ENCODE data around the gene ARSI.

DNA sequence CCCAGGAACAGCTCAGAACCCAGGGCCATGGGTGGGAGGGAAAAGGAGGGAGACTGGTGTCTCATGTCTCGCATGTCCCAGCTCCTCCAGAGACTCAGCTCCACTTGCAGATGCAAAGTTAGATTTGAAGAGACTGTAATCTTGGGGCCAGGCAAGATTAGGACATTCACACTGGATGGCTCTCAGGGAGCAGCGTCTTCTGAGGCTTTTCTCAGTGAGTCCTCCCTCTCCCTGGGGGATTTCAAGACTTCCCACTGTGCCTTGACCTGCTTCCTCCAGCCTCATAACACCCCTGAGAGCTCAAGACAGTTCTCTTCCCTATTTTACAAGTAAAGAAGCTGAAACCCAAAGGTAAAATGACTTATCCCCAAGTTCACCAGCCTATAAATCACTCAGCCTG, 44.3 kb upstream of the ARSI start:
- TF ChIP-seq, protein P1, sequence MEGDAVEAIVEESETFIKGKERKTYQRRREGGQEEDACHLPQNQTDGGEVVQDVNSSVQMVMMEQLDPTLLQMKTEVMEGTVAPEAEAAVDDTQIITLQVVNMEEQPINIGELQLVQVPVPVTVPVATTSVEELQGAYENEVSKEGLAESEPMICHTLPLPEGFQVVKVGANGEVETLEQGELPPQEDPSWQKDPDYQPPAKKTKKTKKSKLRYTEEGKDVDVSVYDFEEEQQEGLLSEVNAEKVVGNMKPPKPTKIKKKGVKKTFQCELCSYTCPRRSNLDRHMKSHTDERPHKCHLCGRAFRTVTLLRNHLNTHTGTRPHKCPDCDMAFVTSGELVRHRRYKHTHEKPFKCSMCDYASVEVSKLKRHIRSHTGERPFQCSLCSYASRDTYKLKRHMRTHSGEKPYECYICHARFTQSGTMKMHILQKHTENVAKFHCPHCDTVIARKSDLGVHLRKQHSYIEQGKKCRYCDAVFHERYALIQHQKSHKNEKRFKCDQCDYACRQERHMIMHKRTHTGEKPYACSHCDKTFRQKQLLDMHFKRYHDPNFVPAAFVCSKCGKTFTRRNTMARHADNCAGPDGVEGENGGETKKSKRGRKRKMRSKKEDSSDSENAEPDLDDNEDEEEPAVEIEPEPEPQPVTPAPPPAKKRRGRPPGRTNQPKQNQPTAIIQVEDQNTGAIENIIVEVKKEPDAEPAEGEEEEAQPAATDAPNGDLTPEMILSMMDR (IDR thresholded peaks at IDR 0.05) = no peak
- TF ChIP-seq EZH2 (IDR thresholded peaks at IDR 0.05) = no peak
- no peak for TF ChIP-seq EZH2phosphoT487 (IDR thresholded peaks at IDR 0.05)

Measured in neural progenitor cell (in vitro differentiated cells).